GM21423 (cell line): Measurements from ENCODE around the gene ZBTB49.
"Not testable (repeated sequence)": the region's sequence is repeated elsewhere in the genome, so short reads cannot be mapped to it uniquely, and the experiment has no call there.

Experiments
- ATAC-seq: cut with Tn5 transposase; IDR thresholded peaks from one replicate; pipeline ENCODE4 v1.9.1; 2021; ENCODE audit warnings: mild to moderate bottlenecking, moderate library complexity; ENCODE audit not compliant: unreplicated experiment

The ZBTB49 gene

GRCh38 chr4:4323705-4324534 is 33.9 kb downstream of the ZBTB49 start:
- ATAC-seq = no peak

GRCh38 chr4:4325321-4325720 is 35.3 kb downstream of the ZBTB49 start:
- no peak for ATAC-seq

- ATAC-seq = no peak
Measured at GRCh38 chr4:4326166-4326565, 36.1 kb downstream of the ZBTB49 start.

- ATAC-seq = no peak
Measured at GRCh38 chr4:4327652-4328121, 37.6 kb downstream of the ZBTB49 start.

- no peak for ATAC-seq
Measured at GRCh38 chr4:4328206-4328605, 38.2 kb downstream of the ZBTB49 start.

- ATAC-seq = no peak
Measured at GRCh38 chr4:4328840-4329239, 38.8 kb downstream of the ZBTB49 start.

- no peak for ATAC-seq
Measured at GRCh38 chr4:4329496-4329895, 39.4 kb downstream of the ZBTB49 start.

- no peak for ATAC-seq
Measured at GRCh38 chr4:4330794-4331193, 40.7 kb downstream of the ZBTB49 start.

GRCh38 chr4:4332529-4332928 is 42.5 kb downstream of the ZBTB49 start:
- no peak for ATAC-seq

GRCh38 chr4:4333265-4333706 is 43.2 kb downstream of the ZBTB49 start:
- no peak for ATAC-seq

GRCh38 chr4:4334798-4335520 is 44.9 kb downstream of the ZBTB49 start:
- ATAC-seq = peak; percentile 77

GRCh38 chr4:4338210-4339001 is 48.4 kb downstream of the ZBTB49 start:
- ATAC-seq = no peak

- no peak for ATAC-seq
Measured at GRCh38 chr4:4339504-4340085, 49.5 kb downstream of the ZBTB49 start.

GRCh38 chr4:4341861-4342650 is 52.0 kb downstream of the ZBTB49 start:
- no peak for ATAC-seq

- no peak for ATAC-seq
Measured at GRCh38 chr4:4343038-4343437, 53.0 kb downstream of the ZBTB49 start.

- peak; percentile 79 for ATAC-seq
Measured at GRCh38 chr4:4344915-4345527, 55.0 kb downstream of the ZBTB49 start.

GRCh38 chr4:4347585-4347984 is 57.5 kb downstream of the ZBTB49 start:
- no peak for ATAC-seq

- not testable (repeated sequence) for ATAC-seq
Measured at GRCh38 chr4:4348585-4348984, 58.5 kb downstream of the ZBTB49 start.

GRCh38 chr4:4349867-4350266 is 59.8 kb downstream of the ZBTB49 start:
- ATAC-seq = no peak

- no peak for ATAC-seq
Measured at GRCh38 chr4:4350909-4351308, 60.9 kb downstream of the ZBTB49 start.
